NCI-H1105 (cell line): Measurements from ENCODE around the gene SIL1.
"Not testable (repeated sequence)": the region's sequence is repeated elsewhere in the genome, so short reads cannot be mapped to it uniquely, and the experiment has no call there.

Source experiments
- DNase-seq: peaks from one replicate; lab custom pipeline; 2025; lab: John Stamatoyannopoulos, UW

The SIL1 gene

GRCh38 chr5:139021346-139021745, 176.8 kb downstream of the SIL1 start:
- DNase-seq = no peak

- DNase-seq = no peak
Observed at GRCh38 chr5:139019880-139020279, 178.3 kb downstream of the SIL1 start.

GRCh38 chr5:139019211-139019610, 179.0 kb downstream of the SIL1 start:
- no peak for DNase-seq

- DNase-seq = no peak
Observed at GRCh38 chr5:139017624-139018023, 180.5 kb downstream of the SIL1 start.

GRCh38 chr5:139016186-139016585, 182.0 kb downstream of the SIL1 start:
- DNase-seq = no peak

- DNase-seq = no peak
Observed at GRCh38 chr5:139014726-139015125, 183.4 kb downstream of the SIL1 start.

- no peak for DNase-seq
Observed at GRCh38 chr5:139012176-139012575, 186.0 kb downstream of the SIL1 start.

- not testable (repeated sequence) for DNase-seq
Observed at GRCh38 chr5:139011156-139011555, 187.0 kb downstream of the SIL1 start.

GRCh38 chr5:139004374-139005307, 193.5 kb downstream of the SIL1 start:
- no peak for DNase-seq

- no peak for DNase-seq
Observed at GRCh38 chr5:138999674-139000073, 198.5 kb downstream of the SIL1 start.

- no peak for DNase-seq
Observed at GRCh38 chr5:138998521-138998920, 199.6 kb downstream of the SIL1 start.

- DNase-seq = no peak
Observed at GRCh38 chr5:138996120-138996519, 202.0 kb downstream of the SIL1 start.

GRCh38 chr5:138990986-138991590, 207.1 kb downstream of the SIL1 start:
- DNase-seq = no peak

- no peak for DNase-seq
Observed at GRCh38 chr5:138989720-138990119, 208.4 kb downstream of the SIL1 start.

- no peak for DNase-seq
Observed at GRCh38 chr5:138986186-138986800, 211.9 kb downstream of the SIL1 start.

GRCh38 chr5:138985683-138986082, 212.5 kb downstream of the SIL1 start:
- DNase-seq = no peak

GRCh38 chr5:138985256-138985655, 212.9 kb downstream of the SIL1 start:
- DNase-seq = no peak

GRCh38 chr5:138983984-138984383, 214.2 kb downstream of the SIL1 start:
- no peak for DNase-seq

GRCh38 chr5:138981586-138981985, 216.6 kb downstream of the SIL1 start:
- DNase-seq = no peak

- no peak for DNase-seq
Observed at GRCh38 chr5:138981131-138981530, 217.0 kb downstream of the SIL1 start.

GRCh38 chr5:138980441-138980840, 217.7 kb downstream of the SIL1 start:
- DNase-seq = no peak

- no peak for DNase-seq
Observed at GRCh38 chr5:138979684-138980280, 218.4 kb downstream of the SIL1 start.

- no peak for DNase-seq
Observed at GRCh38 chr5:138978581-138978980, 219.6 kb downstream of the SIL1 start.
